Naive B cell (primary cell): ENCODE measurements around the gene USP36. TPM values are rescaled to one million over a fixed set of nuclear protein-coding genes. Genes with fewer than 3 reads are reported as not detected.
A peak's percentile ranks its signal among the peaks of the same experiment; 100 is the strongest.
"Not testable (repeated sequence)": the region's sequence is repeated elsewhere in the genome, so short reads cannot be mapped to it uniquely, and the experiment has no call there.

Experiments
- ATAC-seq, 2 donors: fragments of 150-1000 bp; cut with Tn5 transposase; 2 replicates each; pipeline ENCODE4 v1.10.0; 2021; ENCODE audit warnings: low read depth in 2 of 2, mild to moderate bottlenecking in 2 of 2, moderate library complexity in 2 of 2
- DNase-seq: peaks from one replicate; pipeline ENCODE4 v3.0.0; 2022
- H3K27ac Mint-ChIP-seq, 6 donors: one replicate each; pipeline ENCODE4 v1.8.0; 2020 to 2022; ENCODE audit warnings: mild to moderate bottlenecking in 6 of 6, mixed read lengths in 6 of 6, moderate library complexity in 5 of 6, inconsistent platforms in 2 of 6
- H3K27me3 Mint-ChIP-seq, 3 donors: one replicate each; pipeline ENCODE4 v1.8.0; 2021 to 2022; ENCODE audit warnings: mixed read lengths in 3 of 3, mild to moderate bottlenecking in 1 of 3
- H3K36me3 Mint-ChIP-seq, 2 donors: one replicate each; pipeline ENCODE4 v1.8.0; 2020 to 2022; ENCODE audit warnings: mixed read lengths in 2 of 2, inconsistent platforms in 1 of 2, mild to moderate bottlenecking in 1 of 2
- H3K4me1 Mint-ChIP-seq, 3 donors: one replicate each; pipeline ENCODE4 v1.8.0; 2020 to 2022; ENCODE audit warnings: mixed read lengths in 3 of 3, inconsistent platforms in 1 of 3, mild to moderate bottlenecking in 1 of 3, moderate library complexity in 1 of 3
- H3K4me3 Mint-ChIP-seq, 8 donors: one replicate each; pipeline ENCODE4 v1.8.0; 2020 to 2022; ENCODE audit warnings: mild to moderate bottlenecking in 8 of 8, mixed read lengths in 8 of 8, moderate library complexity in 8 of 8, inconsistent platforms in 2 of 8
- H3K9me3 Mint-ChIP-seq, 7 donors: one replicate each; pipeline ENCODE4 v1.8.0; 2020 to 2022; ENCODE audit warnings: mixed read lengths in 7 of 7, mild to moderate bottlenecking in 5 of 7, inconsistent platforms in 2 of 7, moderate library complexity in 1 of 7
- polyA plus RNA-seq, 6 donors: library from polyadenylated mRNA; unstranded; fragments of 300-500 nt; fragmentation: Illumina TruSeq; gene quantifications; one replicate each; pipeline ENCODE4 v1.2.3, GENCODE V29; 2021; ENCODE audit warnings: low read depth in 6 of 6

Gene USP36
- polyA plus RNA-seq, 6 donors from 2014 or later = 14.9 to 37.9 (median 24.5) TPM

- Mint-ChIP-seq H3K4me3 (peak overlapping the region; percentile 61 to 96 (median 87)), H3K27ac (peak overlapping the region; percentile 47 to 97 (median 90)), H3K27me3 (peaks cover 0 to 9% (median 0%) of the 10 kb centered on the region in 3 donors), H3K9me3 (no peaks in the 10 kb centered on the region), H3K4me1 (peaks cover 36 to 52% (median 41%) of the 10 kb centered on the region in 3 donors), H3K36me3 (no peaks in the 10 kb centered on the region)
- DNase-seq (peak; percentile 37), ATAC-seq (peak; percentile 66 to 76)
Observed at GRCh38 chr17:78879635-78880186, 39.1 kb upstream of the USP36 start.

GRCh38 chr17:78878871-78879527 is 38.4 kb upstream of the USP36 start:
- Mint-ChIP-seq H3K4me1 (peaks cover 36 to 57% (median 41%) of the 10 kb centered on the region in 3 donors), H3K36me3 (no peaks in the 10 kb centered on the region), H3K27ac (peak overlapping the region; percentile 72 to 97 (median 90)), H3K4me3 (peak overlapping the region; percentile 37 to 96 (median 87)), H3K27me3 (peaks cover 0 to 9% (median 0%) of the 10 kb centered on the region in 3 donors), H3K9me3 (no peaks in the 10 kb centered on the region)
- no peak for DNase-seq
- ATAC-seq = no peak

DNA sequence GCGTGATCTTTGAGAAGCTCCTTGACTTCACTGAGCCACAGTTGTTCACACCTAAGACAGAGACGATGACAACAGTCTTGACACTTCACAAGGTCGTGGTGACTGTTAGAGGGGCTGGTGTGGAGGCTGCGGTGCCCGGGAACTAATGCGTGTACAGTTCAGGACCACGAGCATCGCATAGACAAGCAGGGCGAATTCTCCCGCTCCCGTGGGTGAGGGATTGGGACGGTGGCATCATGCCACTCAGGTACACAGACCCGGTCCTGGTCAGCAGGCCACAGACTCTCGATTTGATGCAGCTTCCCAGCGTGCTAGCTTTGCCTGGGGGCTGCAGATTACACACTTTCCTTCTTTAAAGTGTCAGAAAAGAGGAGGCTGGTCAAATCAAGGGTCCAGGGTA is 37.6 kb upstream of the USP36 start:
- peak overlapping the region in 5 of 8 donors; percentile 32 to 85 (median 53) for H3K4me3 Mint-ChIP-seq
- H3K27me3 Mint-ChIP-seq = peaks cover 0 to 9% (median 0%) of the 10 kb centered on the region in 3 donors
- peak overlapping the region in 2 of 6 donors; percentile 72 to 74 for H3K27ac Mint-ChIP-seq
- ATAC-seq (no peak), DNase-seq (no peak)
- no peaks in the 10 kb centered on the region for H3K36me3 Mint-ChIP-seq
- no peaks in the 10 kb centered on the region for H3K9me3 Mint-ChIP-seq
- H3K4me1 Mint-ChIP-seq = peaks cover 30 to 49% (median 35%) of the 10 kb centered on the region in 3 donors

DNA sequence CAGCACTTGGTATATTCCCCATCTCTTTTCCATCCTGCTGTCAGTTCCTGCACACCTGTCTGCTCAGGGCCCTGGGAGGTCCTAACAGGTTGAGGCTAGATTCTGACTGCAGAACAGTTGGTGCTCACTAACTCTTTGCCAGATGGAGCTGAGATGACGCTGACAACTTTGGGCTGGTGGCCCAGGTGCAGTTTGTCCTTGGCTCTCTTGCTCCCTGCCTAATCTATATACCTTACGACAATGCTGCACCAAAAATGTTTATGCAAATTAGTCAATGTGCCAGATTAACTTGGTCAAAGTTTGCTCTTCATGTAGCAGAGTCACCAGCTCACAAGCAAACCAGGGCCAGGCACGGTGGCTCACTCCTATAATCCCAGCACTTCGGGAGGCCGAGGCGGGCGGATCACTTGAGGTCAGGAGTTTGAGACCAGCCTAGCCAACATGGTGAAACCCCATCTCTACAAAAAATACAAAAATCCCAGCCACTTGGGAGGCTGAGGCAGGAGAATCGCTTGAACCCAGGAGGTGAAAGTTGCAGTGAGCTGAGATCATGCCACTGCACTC is 36.4 kb upstream of the USP36 start:
- H3K4me3 Mint-ChIP-seq = peak overlapping the region in 1 of 8 donors; percentile 60
- not testable (repeated sequence) for H3K27me3 Mint-ChIP-seq, H3K36me3 Mint-ChIP-seq, ATAC-seq, H3K9me3 Mint-ChIP-seq, DNase-seq
- H3K27ac Mint-ChIP-seq = peak overlapping the region in 3 of 6 donors; percentile 53 to 80 (median 74)
- H3K4me1 Mint-ChIP-seq = peaks cover 20 to 39% (median 27%) of the 10 kb centered on the region in 3 donors

GRCh38 chr17:78876094-78876597 is 35.5 kb upstream of the USP36 start:
- ATAC-seq (no peak), DNase-seq (no peak)
- Mint-ChIP-seq H3K4me3 (peak overlapping the region in 1 of 8 donors; percentile 61), H3K27me3 (peaks cover 0 to 9% (median 0%) of the 10 kb centered on the region in 3 donors), H3K36me3 (no peaks in the 10 kb centered on the region), H3K9me3 (no peaks in the 10 kb centered on the region), H3K4me1 (peaks cover 20 to 39% (median 27%) of the 10 kb centered on the region in 3 donors), H3K27ac (peak overlapping the region in 4 of 6 donors; percentile 12 to 89 (median 30))

DNA sequence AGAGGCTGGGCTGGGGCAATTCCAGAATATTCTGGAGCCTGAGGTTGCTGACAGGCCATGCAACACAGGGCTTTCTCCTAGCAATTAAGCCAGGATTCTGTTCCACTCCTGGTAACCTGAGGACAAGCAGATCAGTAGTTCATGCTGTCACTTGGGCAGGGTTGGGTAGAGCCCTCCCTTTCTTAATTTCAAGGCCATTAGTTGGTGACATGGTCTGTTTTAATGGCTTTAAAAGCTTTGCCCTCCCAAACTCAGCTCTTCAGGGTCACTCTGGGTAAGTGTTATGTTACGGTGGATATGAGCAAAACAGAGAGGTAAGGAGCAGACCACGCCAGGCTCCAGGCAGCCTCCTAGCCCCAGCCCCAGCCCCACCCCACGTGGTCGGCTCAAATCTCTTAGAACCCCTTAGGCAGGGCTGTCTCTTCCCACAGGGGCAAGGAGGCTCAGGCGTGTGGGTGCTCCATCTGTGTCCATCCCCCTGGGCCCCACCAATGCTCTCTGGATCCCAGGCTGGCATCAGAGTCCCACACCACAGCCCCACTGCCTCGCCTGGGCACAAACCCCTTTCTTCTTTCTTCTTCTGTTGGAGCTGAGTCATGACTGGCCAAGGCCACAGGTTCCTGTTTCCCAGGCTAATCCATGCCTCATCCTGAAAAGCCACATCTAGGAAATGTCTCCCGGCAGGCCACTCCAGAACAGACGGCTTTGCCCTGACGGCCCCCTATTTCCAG is 34.9 kb upstream of the USP36 start:
- Mint-ChIP-seq H3K27ac (peak overlapping the region in 2 of 6 donors; percentile 12 to 50), H3K9me3 (no peaks in the 10 kb centered on the region), H3K4me3 (no peak overlapping the region), H3K27me3 (peaks cover 0 to 9% (median 0%) of the 10 kb centered on the region in 3 donors), H3K36me3 (no peaks in the 10 kb centered on the region), H3K4me1 (peaks cover 20 to 39% (median 27%) of the 10 kb centered on the region in 3 donors)
- ATAC-seq (no peak), DNase-seq (no peak)

- no peak for ATAC-seq
- peak overlapping the region in 1 of 6 donors; percentile 39 for H3K27ac Mint-ChIP-seq
Observed at GRCh38 chr17:78873519-78874340, 33.1 kb upstream of the USP36 start.

GRCh38 chr17:78872486-78872885 is 31.9 kb upstream of the USP36 start:
- H3K27ac Mint-ChIP-seq = peak overlapping the region in 1 of 6 donors; percentile 12
- H3K27me3 Mint-ChIP-seq = peaks cover 0 to 9% (median 0%) of the 10 kb centered on the region in 3 donors
- H3K4me3 Mint-ChIP-seq = no peak overlapping the region
- peaks cover 5 to 7% of the 10 kb centered on the region in 2 donors for H3K36me3 Mint-ChIP-seq
- no peak for DNase-seq
- no peaks in the 10 kb centered on the region for H3K9me3 Mint-ChIP-seq
- H3K4me1 Mint-ChIP-seq = peaks cover 4 to 17% (median 11%) of the 10 kb centered on the region in 3 donors
- ATAC-seq = no peak

More at GRCh38 chr17:78873519-78874340, 33.1 kb upstream of the USP36 start:
- peaks cover 5 to 7% of the 10 kb centered on the region in 2 donors for H3K36me3 Mint-ChIP-seq
- peaks cover 4 to 23% (median 16%) of the 10 kb centered on the region in 3 donors for H3K4me1 Mint-ChIP-seq
- H3K27me3 Mint-ChIP-seq = peaks cover 0 to 9% (median 0%) of the 10 kb centered on the region in 3 donors
- DNase-seq = no peak
- H3K9me3 Mint-ChIP-seq = no peaks in the 10 kb centered on the region
- H3K4me3 Mint-ChIP-seq = no peak overlapping the region

GRCh38 chr17:78870621-78871020 is 30.0 kb upstream of the USP36 start:
- no peak for ATAC-seq
- Mint-ChIP-seq H3K36me3 (peaks cover 5 to 7% of the 10 kb centered on the region in 2 donors), H3K9me3 (no peaks in the 10 kb centered on the region), H3K4me1 (peaks cover 0 to 10% (median 0%) of the 10 kb centered on the region in 3 donors), H3K27ac (peak overlapping the region in 1 of 6 donors; percentile 75), H3K4me3 (no peak overlapping the region), H3K27me3 (no peaks in the 10 kb centered on the region)
- DNase-seq = no peak

DNA sequence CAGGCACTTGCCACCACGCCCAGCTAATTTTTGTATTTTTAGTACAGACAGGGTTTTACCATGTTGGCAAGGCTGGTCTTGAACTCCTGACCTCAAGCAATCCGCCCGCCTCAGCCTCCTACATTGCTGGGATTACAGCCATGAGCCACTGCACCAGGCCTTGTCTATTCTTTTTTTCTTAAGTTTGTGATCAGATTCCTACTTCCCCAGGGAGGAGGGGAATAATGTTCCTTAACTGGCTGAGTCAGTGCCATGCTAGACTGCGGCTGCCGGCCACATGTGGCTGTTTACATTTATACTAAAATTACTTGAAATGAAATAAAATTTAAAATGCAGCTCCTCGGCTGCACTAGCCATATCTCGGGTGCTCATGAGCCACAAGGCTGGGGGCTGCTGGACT is 27.8 kb upstream of the USP36 start:
- no peak overlapping the region for H3K27ac Mint-ChIP-seq
- H3K27me3 Mint-ChIP-seq = no peaks in the 10 kb centered on the region
- peak overlapping the region in 1 of 8 donors; percentile 69 for H3K4me3 Mint-ChIP-seq
- H3K36me3 Mint-ChIP-seq = peaks cover 5 to 7% of the 10 kb centered on the region in 2 donors
- ATAC-seq (no peak), DNase-seq (no peak)
- H3K4me1 Mint-ChIP-seq = no peaks in the 10 kb centered on the region
- no peaks in the 10 kb centered on the region for H3K9me3 Mint-ChIP-seq

GRCh38 chr17:78867046-78867445 is 26.4 kb upstream of the USP36 start:
- not testable (repeated sequence) for DNase-seq, H3K4me1 Mint-ChIP-seq, ATAC-seq, H3K36me3 Mint-ChIP-seq, H3K27me3 Mint-ChIP-seq, H3K9me3 Mint-ChIP-seq, H3K4me3 Mint-ChIP-seq
- H3K27ac Mint-ChIP-seq = peak overlapping the region in 1 of 6 donors; percentile 78

DNA sequence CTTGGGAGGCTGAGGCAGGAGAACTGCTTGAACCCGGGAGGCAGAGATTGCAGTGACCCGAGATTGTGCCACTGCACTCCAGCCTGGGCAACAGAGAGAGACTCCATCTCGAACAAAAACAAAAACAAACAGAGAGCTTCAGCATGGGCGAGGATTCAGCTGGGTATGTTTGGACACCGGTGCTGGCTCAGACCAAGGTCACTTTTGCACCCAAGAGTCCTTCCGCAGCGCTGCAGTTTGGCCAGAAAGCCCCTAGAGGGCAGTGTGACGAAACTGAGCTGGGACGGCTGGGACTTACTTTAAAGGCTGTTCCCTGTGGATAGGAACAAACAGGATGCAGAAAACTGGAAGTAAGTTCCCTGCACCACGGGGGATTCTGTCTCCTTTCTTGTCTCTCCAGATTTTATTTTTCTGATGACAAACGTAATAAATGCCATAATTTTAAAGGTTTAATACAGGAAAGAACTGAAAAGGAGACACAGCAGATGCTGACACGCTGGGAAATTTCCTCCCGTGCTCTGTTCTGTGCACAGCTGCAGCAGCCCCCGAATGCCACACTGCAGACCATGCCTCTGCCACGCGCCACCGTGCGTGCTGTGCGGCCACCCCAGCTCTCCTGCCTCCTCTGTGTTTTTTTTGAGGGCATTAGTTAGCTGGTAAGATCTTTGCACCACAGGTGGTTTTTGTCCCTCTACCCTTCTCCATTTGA is 25.2 kb upstream of the USP36 start:
- no peak overlapping the region for H3K4me3 Mint-ChIP-seq
- H3K27ac Mint-ChIP-seq = peak overlapping the region in 1 of 6 donors; percentile 39
- H3K27me3 Mint-ChIP-seq = no peaks in the 10 kb centered on the region
- H3K4me1 Mint-ChIP-seq = no peaks in the 10 kb centered on the region
- no peaks in the 10 kb centered on the region for H3K9me3 Mint-ChIP-seq
- DNase-seq (peak; percentile 57), ATAC-seq (peak; percentile 55 to 61)
- peaks cover 5 to 7% of the 10 kb centered on the region in 2 donors for H3K36me3 Mint-ChIP-seq
